Neural progenitor cell (in vitro differentiated cells): Measurements from ENCODE around the gene RPL22.

Experiments used
- EZH2phosphoT487 ChIP-seq: fragments of 200-600 bp; sonication (generic); IDR thresholded peaks from 2 replicates; pipeline ENCODE4 v1.6.1; 2017; ENCODE audit warnings: antibody characterized with exemption
- TF ChIP-seq, protein P1 (sequence below): fragments of 200-600 bp; sonication (generic); IDR thresholded peaks from 2 replicates; pipeline ENCODE4 v1.5.1; 2017; ENCODE audit warnings: antibody characterized with exemption, mild to moderate bottlenecking

DNA sequence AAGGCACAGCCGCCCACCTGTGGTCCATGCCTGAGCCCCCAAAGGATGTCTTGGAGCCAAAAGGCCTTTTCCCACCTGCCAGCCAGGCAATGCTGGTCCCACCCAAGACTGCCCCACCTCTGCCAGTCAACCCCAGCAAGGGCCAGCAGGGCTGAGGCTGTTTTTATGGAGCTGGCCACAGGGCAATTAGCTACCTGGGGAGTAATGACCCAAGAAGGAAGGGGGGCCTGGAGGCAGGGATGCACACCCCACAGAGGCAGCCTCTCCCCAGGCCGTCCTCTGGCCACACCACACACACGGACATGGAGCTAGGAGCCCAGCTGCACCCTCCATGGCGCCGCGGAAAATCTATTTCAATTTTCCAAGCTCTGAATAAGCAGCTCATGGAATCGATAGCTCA lies 46.5 kb downstream of the RPL22 start:
- TF ChIP-seq, protein P1, sequence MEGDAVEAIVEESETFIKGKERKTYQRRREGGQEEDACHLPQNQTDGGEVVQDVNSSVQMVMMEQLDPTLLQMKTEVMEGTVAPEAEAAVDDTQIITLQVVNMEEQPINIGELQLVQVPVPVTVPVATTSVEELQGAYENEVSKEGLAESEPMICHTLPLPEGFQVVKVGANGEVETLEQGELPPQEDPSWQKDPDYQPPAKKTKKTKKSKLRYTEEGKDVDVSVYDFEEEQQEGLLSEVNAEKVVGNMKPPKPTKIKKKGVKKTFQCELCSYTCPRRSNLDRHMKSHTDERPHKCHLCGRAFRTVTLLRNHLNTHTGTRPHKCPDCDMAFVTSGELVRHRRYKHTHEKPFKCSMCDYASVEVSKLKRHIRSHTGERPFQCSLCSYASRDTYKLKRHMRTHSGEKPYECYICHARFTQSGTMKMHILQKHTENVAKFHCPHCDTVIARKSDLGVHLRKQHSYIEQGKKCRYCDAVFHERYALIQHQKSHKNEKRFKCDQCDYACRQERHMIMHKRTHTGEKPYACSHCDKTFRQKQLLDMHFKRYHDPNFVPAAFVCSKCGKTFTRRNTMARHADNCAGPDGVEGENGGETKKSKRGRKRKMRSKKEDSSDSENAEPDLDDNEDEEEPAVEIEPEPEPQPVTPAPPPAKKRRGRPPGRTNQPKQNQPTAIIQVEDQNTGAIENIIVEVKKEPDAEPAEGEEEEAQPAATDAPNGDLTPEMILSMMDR = no peak
- no peak for TF ChIP-seq EZH2phosphoT487
